CD14-positive monocyte (primary cell): ENCODE data around the gene MVB12B. TPM values are rescaled to one million over a fixed set of nuclear protein-coding genes. Genes with fewer than 3 reads are reported as not detected.

ENCODE experiments used
- DNase-seq, 3 donors: peaks; one replicate each; pipeline ENCODE4 v3.0.0-alpha.2; 2011 to 2022
- H2AFZ ChIP-seq: 2 replicates; pipeline ENCODE4 v1.6.0; 2012; ENCODE audit warnings: mild to moderate bottlenecking, low read depth, low read length, inconsistent platforms; ENCODE audit not compliant: insufficient read depth, poor library complexity, severe bottlenecking
- H3K27ac ChIP-seq, 2 donors: 1 replicate in 1 of 2; 2 replicates in 1 of 2; pipeline ENCODE4 v1.5.1; 2012 to 2013; ENCODE audit warnings: low read length in 2 of 2, control low read depth in 1 of 2, inconsistent platforms in 1 of 2, low read depth in 1 of 2, mild to moderate bottlenecking in 1 of 2
- H3K27me3 ChIP-seq, 2 donors: one replicate each; pipeline versions ENCODE4 v1.6.0 to v1.6.1; 2011 to 2013; ENCODE audit warnings: low read length in 2 of 2; ENCODE audit not compliant: control insufficient read depth in 2 of 2, insufficient read depth in 2 of 2
- H3K36me3 ChIP-seq, 2 donors: replicated peaks in 1 of 2; 1 replicate in 1 of 2; 2 replicates in 1 of 2; pipeline versions ENCODE4 v1.5.1 to v1.6.1; 2012 to 2013; ENCODE audit warnings: low read length in 2 of 2, control low read depth in 1 of 2, inconsistent platforms in 1 of 2, mild to moderate bottlenecking in 1 of 2; ENCODE audit not compliant: insufficient read depth in 2 of 2, control insufficient read depth in 1 of 2
- H3K4me1 ChIP-seq, 2 donors: 1 replicate in 1 of 2; 2 replicates in 1 of 2; pipeline versions ENCODE4 v1.5.1 to v1.6.1; 2012 to 2013; ENCODE audit warnings: low read length in 2 of 2, control low read depth in 1 of 2, inconsistent platforms in 1 of 2, mild to moderate bottlenecking in 1 of 2, moderate library complexity in 1 of 2; ENCODE audit not compliant: insufficient read depth in 2 of 2, control insufficient read depth in 1 of 2
- H3K4me2 ChIP-seq: replicated peaks from 2 replicates; pipeline ENCODE3; 2012; ENCODE audit warnings: low read length, moderate library complexity, mild to moderate bottlenecking; ENCODE audit not compliant: poor library complexity, severe bottlenecking; ENCODE audit errors: extremely low read depth
- H3K4me3 ChIP-seq, 3 experiments: fragments of 200-600 bp in 1 of 3; sonication (generic) in 1 of 3; replicated peaks in 1 of 3; 1 replicate in 2 of 3; 2 replicates in 1 of 3; pipeline ENCODE4 v1.5.1; 2011 to 2013; ENCODE audit warnings: low read length in 3 of 3, mild to moderate bottlenecking in 3 of 3, control low read depth in 2 of 3, low read depth in 2 of 3, inconsistent platforms in 1 of 3, moderate library complexity in 1 of 3
- H3K79me2 ChIP-seq: 2 replicates; pipeline ENCODE4 v1.6.0; 2012; ENCODE audit warnings: mild to moderate bottlenecking, control low read depth, inconsistent platforms, low read length, moderate library complexity; ENCODE audit not compliant: insufficient read depth
- H3K9ac ChIP-seq: 2 replicates; pipeline ENCODE4 v1.6.0; 2017; ENCODE audit warnings: low read length, mild to moderate bottlenecking; ENCODE audit not compliant: insufficient read depth, poor library complexity, severe bottlenecking
- H3K9me3 ChIP-seq, 2 donors: replicated peaks in 1 of 2; 1 replicate in 1 of 2; 2 replicates in 1 of 2; pipeline versions ENCODE4 v1.5.1 to v1.6.1; 2012 to 2013; ENCODE audit warnings: low read length in 2 of 2, control low read depth in 1 of 2; ENCODE audit not compliant: control insufficient read depth in 1 of 2, insufficient read depth in 1 of 2
- H4K20me1 ChIP-seq: 2 replicates; pipeline ENCODE4 v1.6.0; 2012; ENCODE audit warnings: mild to moderate bottlenecking, low read length, control low read depth, moderate library complexity; ENCODE audit not compliant: insufficient read depth
- H3K27ac Mint-ChIP-seq, 7 donors: one replicate each; pipeline ENCODE4 v1.8.0; 2020; ENCODE audit warnings: mild to moderate bottlenecking in 7 of 7, mixed read lengths in 7 of 7, moderate library complexity in 6 of 7, inconsistent platforms in 2 of 7
- H3K27me3 Mint-ChIP-seq, 3 donors: one replicate each; pipeline ENCODE4 v1.8.0; 2021 to 2022; ENCODE audit warnings: low read depth in 3 of 3, mild to moderate bottlenecking in 3 of 3, mixed read lengths in 3 of 3, moderate library complexity in 3 of 3, inconsistent platforms in 1 of 3
- H3K36me3 Mint-ChIP-seq, 2 donors: one replicate each; pipeline ENCODE4 v1.8.0; 2020; ENCODE audit warnings: mixed read lengths in 2 of 2, inconsistent platforms in 1 of 2, mild to moderate bottlenecking in 1 of 2
- H3K4me1 Mint-ChIP-seq: one replicate; pipeline ENCODE4 v1.8.0; 2020; ENCODE audit warnings: mild to moderate bottlenecking, mixed read lengths
- H3K4me3 Mint-ChIP-seq, 2 donors: one replicate each; pipeline ENCODE4 v1.8.0; 2020; ENCODE audit warnings: mild to moderate bottlenecking in 2 of 2, mixed read lengths in 2 of 2, moderate library complexity in 1 of 2
- H3K9me3 Mint-ChIP-seq, 7 donors: one replicate each; pipeline ENCODE4 v1.8.0; 2020 to 2022; ENCODE audit warnings: mixed read lengths in 7 of 7, mild to moderate bottlenecking in 6 of 7, moderate library complexity in 6 of 7, inconsistent platforms in 2 of 7
- WGBS: methylation state at CpG from one replicate; pipeline ENCODE4 v1.1.5; 2013; ENCODE audit warnings: missing lambda C conversion rate; ENCODE audit not compliant: insufficient coverage; 5-methylcytosine and 5-hydroxymethylcytosine counted together
- intact Hi-C, 2 donors: fragments of 100-400 bp; cut with micrococcal nuclease; formaldehyde crosslinking; loops; one replicate each; pipeline versions ENCODE4 v1.15.0 to v1.15.1; 2023
- polyA plus RNA-seq, 3 donors: library from polyadenylated mRNA; depleted of rRNA in 1 of 3; unstranded in 2 of 3; stranded (reverse) in 1 of 3; fragments of 300-500 nt in 2 of 3; fragments of >200 nt in 1 of 3; fragmentation: Illumina TruSeq in 2 of 3; gene quantifications; 1 replicate in 2 of 3; 2 replicates in 1 of 3; pipeline ENCODE4 v1.2.3, GENCODE V29; 2012 to 2021
- TF ChIP-seq, protein P1 (sequence below): fragments of 200-600 bp; IDR thresholded peaks from one replicate; pipeline ENCODE4 v1.8.0; 2022; ENCODE audit warnings: antibody characterized with exemption, mild to moderate bottlenecking

The MVB12B gene
- polyA plus RNA-seq, 3 donors: 2.8 to 8.1 (median 3.5) TPM

DNA sequence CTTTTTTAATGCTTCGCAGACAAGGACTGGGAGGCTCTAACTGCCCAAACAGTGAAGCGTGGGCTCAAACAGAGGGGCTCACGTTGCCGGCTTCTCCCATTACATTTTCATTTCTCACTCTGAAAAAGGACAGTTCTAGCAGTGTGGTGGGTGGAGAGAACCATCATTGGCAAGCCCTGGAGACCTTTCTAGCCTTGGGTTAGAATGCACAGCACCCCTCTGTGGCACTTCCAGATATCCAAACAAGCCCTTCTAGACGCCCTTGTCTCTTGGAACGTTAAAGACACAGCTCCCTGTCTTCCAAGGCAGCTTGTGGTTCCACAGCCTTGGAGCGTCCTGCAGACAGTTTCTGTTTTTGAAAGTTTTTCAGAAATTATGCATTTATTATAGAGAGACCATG is 52.1 kb downstream of the MVB12B start:
- WGBS: 100% methylated on average over 1 of the region's 7 CpGs

DNA sequence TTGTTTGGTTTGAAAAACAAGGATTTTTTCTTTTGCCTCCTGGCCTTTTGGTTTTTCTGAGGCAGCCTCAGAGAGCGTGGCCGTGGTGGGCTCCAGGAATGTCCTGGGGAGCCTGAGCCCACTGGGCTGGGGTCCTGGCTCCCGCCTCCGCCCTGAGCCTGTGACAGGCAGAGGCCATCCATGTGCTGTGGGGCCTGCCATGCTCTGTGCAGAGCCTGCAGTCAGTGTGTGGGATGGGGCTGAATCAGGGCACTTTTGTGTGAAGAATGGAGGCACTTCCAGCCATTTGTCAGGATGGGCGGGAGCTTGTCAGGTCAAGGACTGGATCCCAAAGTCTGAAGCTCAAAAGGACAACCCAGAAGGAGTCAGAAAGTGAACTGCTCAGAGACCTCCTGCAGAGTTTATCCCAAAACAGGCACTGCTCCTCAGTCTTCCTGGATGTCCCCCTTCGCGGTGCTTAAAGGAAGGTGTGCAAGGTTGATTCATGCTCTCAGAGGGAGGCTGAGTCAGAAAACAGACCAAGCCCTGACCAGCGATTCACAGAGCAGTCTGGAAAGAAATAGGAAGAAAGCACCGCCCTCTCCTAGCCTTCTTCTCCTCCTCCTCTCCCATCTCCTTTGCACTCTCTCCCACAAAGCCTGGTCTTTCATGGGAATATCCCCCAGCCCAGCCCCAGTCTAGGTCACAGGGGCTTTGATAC is 53.2 kb downstream of the MVB12B start:
- no peaks in the 10 kb centered on the region for H4K20me1 ChIP-seq
- no peak overlapping the region for H3K4me2 ChIP-seq
- no peaks in the 10 kb centered on the region for H3K27me3 ChIP-seq
- no peak overlapping the region for H3K4me3 Mint-ChIP-seq
- no peak for DNase-seq
- peaks cover 19 to 30% of the 10 kb centered on the region in 2 donors for H3K36me3 Mint-ChIP-seq
- peaks cover 28 to 41% of the 10 kb centered on the region in 2 donors for H3K4me1 ChIP-seq
- TF ChIP-seq, protein P1, sequence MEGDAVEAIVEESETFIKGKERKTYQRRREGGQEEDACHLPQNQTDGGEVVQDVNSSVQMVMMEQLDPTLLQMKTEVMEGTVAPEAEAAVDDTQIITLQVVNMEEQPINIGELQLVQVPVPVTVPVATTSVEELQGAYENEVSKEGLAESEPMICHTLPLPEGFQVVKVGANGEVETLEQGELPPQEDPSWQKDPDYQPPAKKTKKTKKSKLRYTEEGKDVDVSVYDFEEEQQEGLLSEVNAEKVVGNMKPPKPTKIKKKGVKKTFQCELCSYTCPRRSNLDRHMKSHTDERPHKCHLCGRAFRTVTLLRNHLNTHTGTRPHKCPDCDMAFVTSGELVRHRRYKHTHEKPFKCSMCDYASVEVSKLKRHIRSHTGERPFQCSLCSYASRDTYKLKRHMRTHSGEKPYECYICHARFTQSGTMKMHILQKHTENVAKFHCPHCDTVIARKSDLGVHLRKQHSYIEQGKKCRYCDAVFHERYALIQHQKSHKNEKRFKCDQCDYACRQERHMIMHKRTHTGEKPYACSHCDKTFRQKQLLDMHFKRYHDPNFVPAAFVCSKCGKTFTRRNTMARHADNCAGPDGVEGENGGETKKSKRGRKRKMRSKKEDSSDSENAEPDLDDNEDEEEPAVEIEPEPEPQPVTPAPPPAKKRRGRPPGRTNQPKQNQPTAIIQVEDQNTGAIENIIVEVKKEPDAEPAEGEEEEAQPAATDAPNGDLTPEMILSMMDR: no peak
- intact Hi-C loops: no loop called here
- H3K27ac ChIP-seq: no peak overlapping the region
- H3K4me1 Mint-ChIP-seq: peaks cover 48% of the 10 kb centered on the region
- peak overlapping the region in 1 of 7 donors; percentile 34 for H3K27ac Mint-ChIP-seq
- 92% methylated on average over 7 of the region's 9 CpGs for WGBS
- peaks cover under 1% of the 10 kb centered on the region for H3K79me2 ChIP-seq
- H3K36me3 ChIP-seq: peaks cover 0 to 26% of the 10 kb centered on the region in 2 donors
- H3K9ac ChIP-seq: no peak overlapping the region
- peaks cover 0 to 2% (median 0%) of the 10 kb centered on the region in 3 donors for H3K27me3 Mint-ChIP-seq
- no peak overlapping the region for H3K4me3 ChIP-seq
- no peaks in the 10 kb centered on the region for H3K9me3 ChIP-seq
- H3K9me3 Mint-ChIP-seq: no peaks in the 10 kb centered on the region
- H2AFZ ChIP-seq: no peak overlapping the region

More for the DNA sequence above, 52.1 kb downstream of the MVB12B start:
- Histone ChIP-seq H2AFZ (no peak overlapping the region), H3K9me3 (no peaks in the 10 kb centered on the region), H3K4me3 (no peak overlapping the region), H3K9ac (no peak overlapping the region), H3K27ac (no peak overlapping the region), H3K27me3 (no peaks in the 10 kb centered on the region), H3K36me3 (peaks cover 0 to 26% of the 10 kb centered on the region in 2 donors), H3K4me1 (peaks cover 25 to 38% of the 10 kb centered on the region in 2 donors), H3K79me2 (peaks cover 8% of the 10 kb centered on the region), H4K20me1 (no peaks in the 10 kb centered on the region), H3K4me2 (no peak overlapping the region)
- H3K9me3 Mint-ChIP-seq: no peaks in the 10 kb centered on the region
- no peak overlapping the region for H3K4me3 Mint-ChIP-seq
- TF ChIP-seq, protein P1: no peak
- peaks cover 51% of the 10 kb centered on the region for H3K4me1 Mint-ChIP-seq
- H3K27me3 Mint-ChIP-seq: peaks cover 0 to 2% (median 0%) of the 10 kb centered on the region in 3 donors
- peaks cover 19 to 25% of the 10 kb centered on the region in 2 donors for H3K36me3 Mint-ChIP-seq
- H3K27ac Mint-ChIP-seq: no peak overlapping the region
- no peak for DNase-seq
- intact Hi-C loops: no loop called here
